Measurements from ENCODE around the gene GLS.

GLS gene

GRCh38 chr2:190938771-190939335 lies 58.2 kb downstream of the GLS start:
- H3K27me3 ChIP-seq (ENCODE audit: low read depth, low read length), result no peaks in the 10 kb centered on the region
- H3K9me3 ChIP-seq (ENCODE audit: control insufficient read depth in 1 of 2, low read length in 2 of 2), result no peaks in the 10 kb centered on the region
- peaks cover 9 to 19% of the 10 kb centered on the region in 2 donors for H3K4me1 ChIP-seq (ENCODE audit: control insufficient read depth in 1 of 2, insufficient read depth in 2 of 2, low read length in 2 of 2)
- no peak overlapping the region for H3K27ac ChIP-seq (ENCODE audit: low read length)
- H3K36me3 ChIP-seq (ENCODE audit: control insufficient read depth in 1 of 2, insufficient read depth in 2 of 2, low read length in 2 of 2), result peaks cover 0 to 5% of the 10 kb centered on the region in 2 donors
- no peak overlapping the region for H3K4me3 ChIP-seq (ENCODE audit: low read depth in 1 of 2, low read length in 2 of 2)

DNA sequence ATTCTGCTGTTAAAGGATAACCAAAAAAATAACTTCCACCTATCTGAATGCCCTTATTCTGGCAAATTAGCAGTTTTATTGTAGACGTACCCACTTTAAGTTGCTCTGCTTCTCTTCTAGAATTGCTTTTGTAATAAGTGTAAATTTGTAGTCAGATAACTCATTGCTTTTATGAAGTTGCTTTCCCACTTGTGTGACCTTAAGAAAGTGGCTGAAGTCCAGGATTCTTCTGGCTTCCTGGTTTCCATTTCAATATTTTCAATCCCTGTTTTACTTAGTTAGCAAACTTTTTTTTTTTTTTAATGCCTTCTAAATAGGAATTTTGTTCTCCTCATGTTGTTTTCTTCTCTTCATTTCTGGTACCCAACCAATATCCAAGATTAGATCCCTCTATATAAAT lies 59.8 kb downstream of the GLS start:
- H3K27me3 ChIP-seq (ENCODE audit: low read depth, low read length), result no peaks in the 10 kb centered on the region
- H3K9me3 ChIP-seq (ENCODE audit: control insufficient read depth in 1 of 2, low read length in 2 of 2), result no peaks in the 10 kb centered on the region
- peaks cover 9 to 19% of the 10 kb centered on the region in 2 donors for H3K4me1 ChIP-seq (ENCODE audit: control insufficient read depth in 1 of 2, insufficient read depth in 2 of 2, low read length in 2 of 2)
- H3K36me3 ChIP-seq (ENCODE audit: control insufficient read depth in 1 of 2, insufficient read depth in 2 of 2, low read length in 2 of 2), result peaks cover 0 to 5% of the 10 kb centered on the region in 2 donors
- H3K4me3 ChIP-seq (ENCODE audit: low read depth in 1 of 2, low read length in 2 of 2), result no peak overlapping the region
- no peak overlapping the region for H3K27ac ChIP-seq (ENCODE audit: low read length)

DNA sequence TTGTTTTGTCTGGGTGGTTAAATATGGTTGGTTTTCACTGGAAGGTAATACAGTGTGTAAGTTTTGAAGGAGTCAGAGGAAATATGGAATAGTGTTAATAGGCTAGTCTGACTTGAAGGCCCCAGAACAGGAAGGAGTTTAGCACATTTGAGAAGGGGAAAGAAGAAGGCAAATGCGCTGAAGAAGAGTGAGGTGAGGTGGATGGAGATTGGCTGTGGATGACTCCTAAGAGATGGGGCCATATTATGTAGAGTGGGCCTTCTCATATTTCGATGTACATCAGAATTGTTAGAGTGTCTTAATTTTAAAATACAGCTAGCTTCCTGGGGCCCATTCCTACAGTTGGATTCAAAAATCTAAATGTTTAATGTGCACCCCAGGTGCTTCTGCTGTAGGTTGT lies 61.0 kb downstream of the GLS start:
- Histone ChIP-seq H3K27ac (ENCODE audit: low read length) (no peak overlapping the region), H3K27me3 (ENCODE audit: low read depth, low read length) (no peaks in the 10 kb centered on the region), H3K4me3 (ENCODE audit: low read depth in 1 of 2, low read length in 2 of 2) (no peak overlapping the region), H3K4me1 (ENCODE audit: control insufficient read depth in 1 of 2, insufficient read depth in 2 of 2, low read length in 2 of 2) (peaks cover 9 to 19% of the 10 kb centered on the region in 2 donors), H3K9me3 (ENCODE audit: control insufficient read depth in 1 of 2, low read length in 2 of 2) (no peaks in the 10 kb centered on the region), H3K36me3 (ENCODE audit: control insufficient read depth in 1 of 2, insufficient read depth in 2 of 2, low read length in 2 of 2) (peaks cover 0 to under 1% of the 10 kb centered on the region in 2 donors)

- no peaks in the 10 kb centered on the region for H3K36me3 ChIP-seq (ENCODE audit: control insufficient read depth in 1 of 2, insufficient read depth in 2 of 2, low read length in 2 of 2)
- no peak overlapping the region for H3K27ac ChIP-seq (ENCODE audit: low read length)
- no peaks in the 10 kb centered on the region for H3K27me3 ChIP-seq (ENCODE audit: low read depth, low read length)
- H3K4me1 ChIP-seq (ENCODE audit: control insufficient read depth in 1 of 2, insufficient read depth in 2 of 2, low read length in 2 of 2), result peaks cover 15 to 29% of the 10 kb centered on the region in 2 donors
- H3K4me3 ChIP-seq (ENCODE audit: low read depth in 1 of 2, low read length in 2 of 2), result no peak overlapping the region
- H3K9me3 ChIP-seq (ENCODE audit: control insufficient read depth in 1 of 2, low read length in 2 of 2), result no peaks in the 10 kb centered on the region
Measured at GRCh38 chr2:190942697-190943096, 62.1 kb downstream of the GLS start.

DNA sequence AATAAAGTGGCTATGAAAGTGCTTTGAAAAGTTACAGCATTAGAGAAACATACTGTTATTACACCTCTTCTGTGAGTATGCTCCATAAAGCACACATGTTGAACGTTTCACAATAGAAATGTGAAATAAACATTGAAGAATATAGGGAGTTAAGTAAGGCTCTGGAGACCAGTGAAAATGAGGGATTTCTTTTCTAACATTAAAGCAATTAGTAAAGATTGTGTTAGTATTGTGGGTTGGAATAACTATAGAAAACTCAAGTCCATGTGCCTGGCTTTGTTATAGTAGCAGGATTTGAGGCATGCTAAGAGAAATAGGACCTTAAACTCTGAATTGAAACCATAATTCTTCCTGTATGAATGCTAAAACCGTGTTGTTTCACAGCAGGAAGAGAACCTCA lies 63.1 kb downstream of the GLS start:
- Histone ChIP-seq H3K4me3 (ENCODE audit: low read depth in 1 of 2, low read length in 2 of 2) (no peak overlapping the region), H3K9me3 (ENCODE audit: control insufficient read depth in 1 of 2, low read length in 2 of 2) (no peaks in the 10 kb centered on the region), H3K27me3 (ENCODE audit: low read depth, low read length) (no peaks in the 10 kb centered on the region), H3K36me3 (ENCODE audit: control insufficient read depth in 1 of 2, insufficient read depth in 2 of 2, low read length in 2 of 2) (no peaks in the 10 kb centered on the region), H3K27ac (ENCODE audit: low read length) (no peak overlapping the region), H3K4me1 (ENCODE audit: control insufficient read depth in 1 of 2, insufficient read depth in 2 of 2, low read length in 2 of 2) (peaks cover 15 to 28% of the 10 kb centered on the region in 2 donors)

DNA sequence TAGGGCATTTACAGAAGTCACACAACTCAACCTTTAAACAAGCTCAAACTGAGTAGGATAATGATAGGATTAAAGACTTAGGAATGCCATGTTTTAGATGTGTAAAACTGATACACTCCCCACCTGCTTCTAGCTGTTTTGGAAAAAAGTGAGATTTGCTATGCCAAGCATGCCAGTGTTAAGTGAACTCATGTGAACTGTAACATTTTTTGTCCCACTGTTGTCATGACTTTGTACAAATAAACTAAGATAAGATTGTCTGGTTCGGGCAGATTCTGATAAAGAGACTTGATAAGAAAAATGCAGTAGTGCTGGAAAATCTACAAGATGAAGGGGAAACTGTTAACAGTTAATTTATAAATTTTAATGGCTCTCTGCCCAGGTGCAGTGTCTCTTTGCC lies 66.5 kb downstream of the GLS start:
- Histone ChIP-seq H3K4me1 (ENCODE audit: control insufficient read depth in 1 of 2, insufficient read depth in 2 of 2, low read length in 2 of 2) (peaks cover 6 to 16% of the 10 kb centered on the region in 2 donors), H3K27ac (ENCODE audit: low read length) (peak overlapping the region; percentile 24), H3K36me3 (ENCODE audit: control insufficient read depth in 1 of 2, insufficient read depth in 2 of 2, low read length in 2 of 2) (no peaks in the 10 kb centered on the region), H3K27me3 (ENCODE audit: low read depth, low read length) (no peaks in the 10 kb centered on the region), H3K4me3 (ENCODE audit: low read depth in 1 of 2, low read length in 2 of 2) (no peak overlapping the region), H3K9me3 (ENCODE audit: control insufficient read depth in 1 of 2, low read length in 2 of 2) (no peaks in the 10 kb centered on the region)

GRCh38 chr2:190947711-190948251 lies 67.2 kb downstream of the GLS start:
- Histone ChIP-seq H3K36me3 (ENCODE audit: control insufficient read depth in 1 of 2, insufficient read depth in 2 of 2, low read length in 2 of 2) (no peaks in the 10 kb centered on the region), H3K4me1 (ENCODE audit: control insufficient read depth in 1 of 2, insufficient read depth in 2 of 2, low read length in 2 of 2) (peaks cover 6 to 16% of the 10 kb centered on the region in 2 donors), H3K27ac (ENCODE audit: low read length) (peak overlapping the region; percentile 24), H3K9me3 (ENCODE audit: control insufficient read depth in 1 of 2, low read length in 2 of 2) (no peaks in the 10 kb centered on the region), H3K4me3 (ENCODE audit: low read depth in 1 of 2, low read length in 2 of 2) (no peak overlapping the region), H3K27me3 (ENCODE audit: low read depth, low read length) (no peaks in the 10 kb centered on the region)

DNA sequence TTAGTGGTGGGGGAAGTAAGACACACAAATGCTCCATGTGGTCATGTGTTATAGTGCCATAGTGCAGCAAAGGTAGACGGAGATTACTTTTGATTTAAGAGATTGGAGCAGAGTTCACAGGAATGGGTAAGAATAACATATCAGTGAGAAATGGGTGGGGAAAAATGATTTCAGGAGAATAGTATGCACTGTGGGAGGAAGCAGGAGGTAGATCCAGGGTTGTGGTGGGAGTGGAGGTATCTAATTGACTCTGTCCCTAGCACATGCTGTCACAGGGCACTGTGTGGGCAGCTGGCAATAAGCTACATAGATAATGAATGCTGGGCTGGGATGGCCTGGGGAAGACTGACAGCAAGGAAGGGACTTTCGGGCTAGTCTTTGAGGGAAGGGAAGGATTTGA lies 68.0 kb downstream of the GLS start:
- Histone ChIP-seq H3K4me3 (ENCODE audit: low read depth in 1 of 2, low read length in 2 of 2) (no peak overlapping the region), H3K9me3 (ENCODE audit: control insufficient read depth in 1 of 2, low read length in 2 of 2) (no peaks in the 10 kb centered on the region), H3K27ac (ENCODE audit: low read length) (no peak overlapping the region), H3K4me1 (ENCODE audit: control insufficient read depth in 1 of 2, insufficient read depth in 2 of 2, low read length in 2 of 2) (peaks cover 6 to 16% of the 10 kb centered on the region in 2 donors), H3K27me3 (ENCODE audit: low read depth, low read length) (no peaks in the 10 kb centered on the region), H3K36me3 (ENCODE audit: control insufficient read depth in 1 of 2, insufficient read depth in 2 of 2, low read length in 2 of 2) (no peaks in the 10 kb centered on the region)

- no peaks in the 10 kb centered on the region for H3K27me3 ChIP-seq (ENCODE audit: low read depth, low read length)
- peaks cover 6 to 16% of the 10 kb centered on the region in 2 donors for H3K4me1 ChIP-seq (ENCODE audit: control insufficient read depth in 1 of 2, insufficient read depth in 2 of 2, low read length in 2 of 2)
- H3K27ac ChIP-seq (ENCODE audit: low read length), result no peak overlapping the region
- no peaks in the 10 kb centered on the region for H3K36me3 ChIP-seq (ENCODE audit: control insufficient read depth in 1 of 2, insufficient read depth in 2 of 2, low read length in 2 of 2)
- H3K4me3 ChIP-seq (ENCODE audit: low read depth in 1 of 2, low read length in 2 of 2), result no peak overlapping the region
- no peaks in the 10 kb centered on the region for H3K9me3 ChIP-seq (ENCODE audit: control insufficient read depth in 1 of 2, low read length in 2 of 2)
Measured at GRCh38 chr2:190950566-190950991, 70.0 kb downstream of the GLS start.

- H3K36me3 ChIP-seq (ENCODE audit: control insufficient read depth in 1 of 2, insufficient read depth in 2 of 2, low read length in 2 of 2), result no peaks in the 10 kb centered on the region
- H3K4me3 ChIP-seq (ENCODE audit: low read depth in 1 of 2, low read length in 2 of 2), result no peak overlapping the region
- H3K27ac ChIP-seq (ENCODE audit: low read length), result no peak overlapping the region
- H3K4me1 ChIP-seq (ENCODE audit: control insufficient read depth in 1 of 2, insufficient read depth in 2 of 2, low read length in 2 of 2), result peaks cover 0 to under 1% of the 10 kb centered on the region in 2 donors
- H3K9me3 ChIP-seq (ENCODE audit: control insufficient read depth in 1 of 2, low read length in 2 of 2), result no peaks in the 10 kb centered on the region
- no peaks in the 10 kb centered on the region for H3K27me3 ChIP-seq (ENCODE audit: low read depth, low read length)
Measured at GRCh38 chr2:190953257-190953656, 72.6 kb downstream of the GLS start.

- no peaks in the 10 kb centered on the region for H3K9me3 ChIP-seq (ENCODE audit: control insufficient read depth in 1 of 2, low read length in 2 of 2)
- H3K4me1 ChIP-seq (ENCODE audit: control insufficient read depth in 1 of 2, insufficient read depth in 2 of 2, low read length in 2 of 2), result peaks cover 0 to 7% of the 10 kb centered on the region in 2 donors
- peaks cover 35 to 43% of the 10 kb centered on the region in 2 donors for H3K36me3 ChIP-seq (ENCODE audit: control insufficient read depth in 1 of 2, insufficient read depth in 2 of 2, low read length in 2 of 2)
- H3K4me3 ChIP-seq (ENCODE audit: low read depth in 1 of 2, low read length in 2 of 2), result no peak overlapping the region
- no peak overlapping the region for H3K27ac ChIP-seq (ENCODE audit: low read length)
- no peaks in the 10 kb centered on the region for H3K27me3 ChIP-seq (ENCODE audit: low read depth, low read length)
Measured at GRCh38 chr2:190959911-190960788, 79.5 kb downstream of the GLS start.

All from muscle layer of duodenum (tissue), 2 donors.